ENCODE results near the gene IP6K1.
A peak's percentile ranks its signal among the peaks of the same experiment; 100 is the strongest.

DNA sequence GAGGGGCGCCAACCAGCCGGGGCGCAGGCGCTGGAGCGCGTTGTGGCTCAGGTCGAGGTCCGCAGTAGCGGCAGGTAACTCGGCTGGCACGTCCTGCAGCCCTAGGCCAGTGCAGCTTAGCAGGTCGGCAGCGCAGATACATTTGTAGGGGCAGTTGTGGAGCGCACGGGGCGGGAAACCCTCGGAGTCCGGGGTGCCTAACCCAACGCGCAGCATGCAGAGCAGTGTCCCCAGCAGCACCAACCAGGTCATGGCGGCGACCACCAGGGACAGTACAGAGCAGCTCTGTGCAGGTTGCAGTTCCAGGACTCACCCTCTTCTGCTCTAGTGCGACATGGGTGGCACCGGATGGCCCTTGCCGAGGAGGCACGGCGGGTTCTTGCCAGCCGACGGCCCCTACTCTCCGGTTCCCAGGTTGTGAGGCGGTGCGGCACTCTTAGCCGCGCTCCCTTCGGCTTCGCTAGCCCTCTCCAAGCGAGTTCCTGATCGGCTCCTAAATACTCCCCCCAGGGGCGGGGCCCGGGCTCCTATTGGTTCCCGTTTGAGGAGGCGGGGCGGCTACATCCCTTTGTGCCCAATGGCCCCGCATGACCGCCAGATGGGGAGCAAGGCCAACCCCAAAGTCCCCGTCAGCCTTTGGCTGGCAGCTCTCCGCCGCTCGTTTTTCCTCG is 67.0 kb downstream of the IP6K1 start, which contains the start of gene AMIGO3:
- TF ChIP-seq, protein P1, sequence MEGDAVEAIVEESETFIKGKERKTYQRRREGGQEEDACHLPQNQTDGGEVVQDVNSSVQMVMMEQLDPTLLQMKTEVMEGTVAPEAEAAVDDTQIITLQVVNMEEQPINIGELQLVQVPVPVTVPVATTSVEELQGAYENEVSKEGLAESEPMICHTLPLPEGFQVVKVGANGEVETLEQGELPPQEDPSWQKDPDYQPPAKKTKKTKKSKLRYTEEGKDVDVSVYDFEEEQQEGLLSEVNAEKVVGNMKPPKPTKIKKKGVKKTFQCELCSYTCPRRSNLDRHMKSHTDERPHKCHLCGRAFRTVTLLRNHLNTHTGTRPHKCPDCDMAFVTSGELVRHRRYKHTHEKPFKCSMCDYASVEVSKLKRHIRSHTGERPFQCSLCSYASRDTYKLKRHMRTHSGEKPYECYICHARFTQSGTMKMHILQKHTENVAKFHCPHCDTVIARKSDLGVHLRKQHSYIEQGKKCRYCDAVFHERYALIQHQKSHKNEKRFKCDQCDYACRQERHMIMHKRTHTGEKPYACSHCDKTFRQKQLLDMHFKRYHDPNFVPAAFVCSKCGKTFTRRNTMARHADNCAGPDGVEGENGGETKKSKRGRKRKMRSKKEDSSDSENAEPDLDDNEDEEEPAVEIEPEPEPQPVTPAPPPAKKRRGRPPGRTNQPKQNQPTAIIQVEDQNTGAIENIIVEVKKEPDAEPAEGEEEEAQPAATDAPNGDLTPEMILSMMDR (IDR thresholded peaks at IDR 0.05), result peak; percentile 34 to 68 (median 60)
- peak in 1 of 2 donors; percentile 92 for TF ChIP-seq POLR2A (IDR thresholded peaks at IDR 0.05)
